Neural cell (in vitro differentiated cells): ENCODE data around the gene PTH1R. TPM values are rescaled to one million over a fixed set of nuclear protein-coding genes. Genes with fewer than 3 reads are reported as not detected.
A peak's percentile ranks its signal among the peaks of the same experiment; 100 is the strongest.

ENCODE experiments used
- H2AFZ ChIP-seq: fragments of 200-600, 300-800 bp; sonication (generic), shearing (Covaris generic); 2 replicates; pipeline ENCODE4 v1.6.0; 2014; ENCODE audit warnings: low read depth, mild to moderate bottlenecking, antibody characterized with exemption, low read length, moderate library complexity
- H3F3A ChIP-seq: fragments of 200-600 bp; shearing (Covaris generic); 2 replicates; pipeline ENCODE4 v1.6.1; 2016; ENCODE audit warnings: mild to moderate bottlenecking, moderate library complexity, mixed read lengths, antibody characterized with exemption, low read length; ENCODE audit not compliant: insufficient read depth, poor library complexity, severe bottlenecking
- H3K27ac ChIP-seq: fragments of 200-600, 300-800 bp; sonication (generic), shearing (Covaris generic); 2 replicates; pipeline ENCODE4 v1.5.1; 2014; ENCODE audit warnings: mild to moderate bottlenecking, low read length, moderate library complexity
- H3K27me3 ChIP-seq: fragments of 300-800, 200-600 bp; sonication (generic), shearing (Covaris generic); 2 replicates; pipeline ENCODE4 v1.6.0; 2014; ENCODE audit warnings: mild to moderate bottlenecking, low read depth, low read length, moderate library complexity; ENCODE audit not compliant: insufficient read depth
- H3K36me3 ChIP-seq: fragments of 300-800, 200-600 bp; sonication (generic), shearing (Covaris generic); 2 replicates; pipeline ENCODE4 v1.5.1; 2014; ENCODE audit warnings: mild to moderate bottlenecking, antibody characterized with exemption, low read length, moderate library complexity; ENCODE audit not compliant: insufficient read depth
- H3K4me2 ChIP-seq: fragments of 300-800, 200-600 bp; sonication (generic), shearing (Covaris generic); 2 replicates; pipeline ENCODE4 v1.6.0; 2014; ENCODE audit warnings: mild to moderate bottlenecking, low read length
- H3K4me3 ChIP-seq: fragments of 300-800, 200-600 bp; sonication (generic), shearing (Covaris generic); 2 replicates; pipeline ENCODE4 v1.5.1; 2014; ENCODE audit warnings: mild to moderate bottlenecking, low read length, moderate library complexity
- H3K79me2 ChIP-seq: fragments of 200-600 bp; shearing (Covaris generic); replicated peaks from 2 replicates; pipeline ENCODE4 v1.6.0; 2014; ENCODE audit warnings: mild to moderate bottlenecking, low read length, moderate library complexity; ENCODE audit not compliant: insufficient read depth
- H3K9ac ChIP-seq: fragments of 300-800, 200-600 bp; sonication (generic), shearing (Covaris generic); 2 replicates; pipeline ENCODE4 v1.6.1; 2016; ENCODE audit warnings: mild to moderate bottlenecking, low read length, mixed read lengths
- H3K9me2 ChIP-seq: fragments of 200-600 bp; shearing (Covaris generic); 2 replicates; pipeline ENCODE4 v1.6.1; 2016; ENCODE audit warnings: mild to moderate bottlenecking, low read length, mixed read lengths; ENCODE audit not compliant: insufficient read depth
- H3K9me3 ChIP-seq: fragments of 200-600, 300-800 bp; sonication (generic), shearing (Covaris generic); 2 replicates; pipeline ENCODE4 v1.6.1; 2016; ENCODE audit warnings: mild to moderate bottlenecking, mixed run types, low read length, moderate library complexity, mixed read lengths
- H4K20me1 ChIP-seq: fragments of 200-600 bp; shearing (Covaris generic); 2 replicates; pipeline ENCODE4 v1.6.1; 2016; ENCODE audit warnings: mild to moderate bottlenecking, mixed run types; ENCODE audit not compliant: insufficient read depth
- EP300 ChIP-seq: fragments of 450-650 bp; conservative IDR thresholded peaks from 2 replicates; pipeline ENCODE4 v1.6.1; 2014; ENCODE audit warnings: antibody characterized with exemption, mild to moderate bottlenecking, moderate library complexity; ENCODE audit not compliant: poor library complexity, severe bottlenecking
- EZH2 ChIP-seq: fragments of 200-600, 300-800 bp; shearing (Covaris generic), sonication (generic); IDR thresholded peaks from 2 replicates; pipeline ENCODE4 v1.6.1; 2014; ENCODE audit warnings: antibody characterized with exemption, low read length, borderline replicate concordance, mild to moderate bottlenecking; ENCODE audit not compliant: insufficient read depth, poor library complexity, severe bottlenecking
- MXI1 ChIP-seq: fragments of 450-650 bp; conservative IDR thresholded peaks from 2 replicates; pipeline ENCODE4 v1.6.1; 2014; ENCODE audit warnings: antibody characterized with exemption, mild to moderate bottlenecking; ENCODE audit not compliant: poor library complexity, severe bottlenecking
- POLR2AphosphoS5 ChIP-seq: IDR thresholded peaks from 2 replicates; pipeline ENCODE4 v1.6.1; 2012
- RAD21 ChIP-seq: fragments of 450-650 bp; conservative IDR thresholded peaks from 2 replicates; pipeline ENCODE4 v1.6.1; 2014; ENCODE audit warnings: antibody characterized with exemption, mild to moderate bottlenecking, moderate library complexity
- SMC3 ChIP-seq: fragments of 450-650 bp; conservative IDR thresholded peaks from 2 replicates; pipeline ENCODE4 v1.6.1; 2014; ENCODE audit warnings: antibody characterized with exemption, mild to moderate bottlenecking, moderate library complexity; ENCODE audit not compliant: poor library complexity
- TAF1 ChIP-seq: IDR thresholded peaks from 2 replicates; pipeline ENCODE4 v1.6.1; 2012; ENCODE audit warnings: low read depth
- polyA plus RNA-seq: library from polyadenylated mRNA; depleted of rRNA; stranded (reverse); fragments of >200 nt; gene quantifications from 2 replicates; pipeline ENCODE4 v1.2.3, GENCODE V29; 2014
- TF ChIP-seq, protein P1 (sequence below): IDR thresholded peaks from 2 replicates; pipeline ENCODE4 v1.6.1; 2012; ENCODE audit warnings: borderline replicate concordance
- TF ChIP-seq, protein P2 (sequence below): fragments of 450-650 bp; IDR thresholded peaks from 2 replicates; pipeline ENCODE4 v1.5.1; 2014; ENCODE audit warnings: antibody characterized with exemption, mild to moderate bottlenecking, moderate library complexity; ENCODE audit not compliant: poor library complexity, severe bottlenecking

The PTH1R gene
- polyA plus RNA-seq, 1 donor from 2014 or later, result not detected

DNA sequence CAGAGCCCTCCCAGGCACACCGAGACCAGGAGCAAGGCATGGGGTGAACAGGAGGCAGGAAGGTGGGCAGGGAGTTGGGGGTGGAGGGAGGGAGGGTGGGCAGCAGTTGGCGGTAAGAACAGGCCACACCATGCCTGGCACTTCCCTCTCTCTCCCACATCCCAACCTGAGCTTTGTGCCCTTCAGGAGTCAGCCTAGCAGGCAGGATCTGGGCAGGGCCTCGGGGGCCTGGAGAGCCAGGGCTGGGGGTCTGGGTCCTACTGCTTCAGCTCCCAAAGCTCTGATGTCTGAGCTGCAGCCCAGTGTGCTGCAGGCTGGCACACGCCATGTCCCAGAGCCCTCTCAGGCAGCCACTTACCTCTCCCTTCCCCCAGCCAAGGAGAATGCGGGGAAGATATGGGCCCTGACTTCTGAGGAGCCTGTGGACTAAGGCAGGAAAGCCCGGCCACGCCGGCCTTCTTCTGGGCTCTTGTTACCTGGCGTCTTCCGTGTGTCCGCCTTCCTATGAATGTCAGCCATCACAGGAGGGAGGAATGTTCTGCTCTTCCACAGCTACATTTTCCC lies 11.4 kb upstream of the PTH1R start:
- no peaks in the 10 kb centered on the region for H3K79me2 ChIP-seq
- no peak overlapping the region for H3K4me3 ChIP-seq
- TF ChIP-seq EP300 (no peak), POLR2AphosphoS5 (no peak), SMC3 (no peak), RAD21 (no peak), TAF1 (no peak), EZH2 (no peak), MXI1 (no peak)
- TF ChIP-seq, protein P1, sequence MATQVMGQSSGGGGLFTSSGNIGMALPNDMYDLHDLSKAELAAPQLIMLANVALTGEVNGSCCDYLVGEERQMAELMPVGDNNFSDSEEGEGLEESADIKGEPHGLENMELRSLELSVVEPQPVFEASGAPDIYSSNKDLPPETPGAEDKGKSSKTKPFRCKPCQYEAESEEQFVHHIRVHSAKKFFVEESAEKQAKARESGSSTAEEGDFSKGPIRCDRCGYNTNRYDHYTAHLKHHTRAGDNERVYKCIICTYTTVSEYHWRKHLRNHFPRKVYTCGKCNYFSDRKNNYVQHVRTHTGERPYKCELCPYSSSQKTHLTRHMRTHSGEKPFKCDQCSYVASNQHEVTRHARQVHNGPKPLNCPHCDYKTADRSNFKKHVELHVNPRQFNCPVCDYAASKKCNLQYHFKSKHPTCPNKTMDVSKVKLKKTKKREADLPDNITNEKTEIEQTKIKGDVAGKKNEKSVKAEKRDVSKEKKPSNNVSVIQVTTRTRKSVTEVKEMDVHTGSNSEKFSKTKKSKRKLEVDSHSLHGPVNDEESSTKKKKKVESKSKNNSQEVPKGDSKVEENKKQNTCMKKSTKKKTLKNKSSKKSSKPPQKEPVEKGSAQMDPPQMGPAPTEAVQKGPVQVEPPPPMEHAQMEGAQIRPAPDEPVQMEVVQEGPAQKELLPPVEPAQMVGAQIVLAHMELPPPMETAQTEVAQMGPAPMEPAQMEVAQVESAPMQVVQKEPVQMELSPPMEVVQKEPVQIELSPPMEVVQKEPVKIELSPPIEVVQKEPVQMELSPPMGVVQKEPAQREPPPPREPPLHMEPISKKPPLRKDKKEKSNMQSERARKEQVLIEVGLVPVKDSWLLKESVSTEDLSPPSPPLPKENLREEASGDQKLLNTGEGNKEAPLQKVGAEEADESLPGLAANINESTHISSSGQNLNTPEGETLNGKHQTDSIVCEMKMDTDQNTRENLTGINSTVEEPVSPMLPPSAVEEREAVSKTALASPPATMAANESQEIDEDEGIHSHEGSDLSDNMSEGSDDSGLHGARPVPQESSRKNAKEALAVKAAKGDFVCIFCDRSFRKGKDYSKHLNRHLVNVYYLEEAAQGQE, result no peak
- TF ChIP-seq, protein P2, sequence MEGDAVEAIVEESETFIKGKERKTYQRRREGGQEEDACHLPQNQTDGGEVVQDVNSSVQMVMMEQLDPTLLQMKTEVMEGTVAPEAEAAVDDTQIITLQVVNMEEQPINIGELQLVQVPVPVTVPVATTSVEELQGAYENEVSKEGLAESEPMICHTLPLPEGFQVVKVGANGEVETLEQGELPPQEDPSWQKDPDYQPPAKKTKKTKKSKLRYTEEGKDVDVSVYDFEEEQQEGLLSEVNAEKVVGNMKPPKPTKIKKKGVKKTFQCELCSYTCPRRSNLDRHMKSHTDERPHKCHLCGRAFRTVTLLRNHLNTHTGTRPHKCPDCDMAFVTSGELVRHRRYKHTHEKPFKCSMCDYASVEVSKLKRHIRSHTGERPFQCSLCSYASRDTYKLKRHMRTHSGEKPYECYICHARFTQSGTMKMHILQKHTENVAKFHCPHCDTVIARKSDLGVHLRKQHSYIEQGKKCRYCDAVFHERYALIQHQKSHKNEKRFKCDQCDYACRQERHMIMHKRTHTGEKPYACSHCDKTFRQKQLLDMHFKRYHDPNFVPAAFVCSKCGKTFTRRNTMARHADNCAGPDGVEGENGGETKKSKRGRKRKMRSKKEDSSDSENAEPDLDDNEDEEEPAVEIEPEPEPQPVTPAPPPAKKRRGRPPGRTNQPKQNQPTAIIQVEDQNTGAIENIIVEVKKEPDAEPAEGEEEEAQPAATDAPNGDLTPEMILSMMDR, result no peak
- no peak overlapping the region for H2AFZ ChIP-seq
- H3K27ac ChIP-seq, result no peak overlapping the region
- no peaks in the 10 kb centered on the region for H3K27me3 ChIP-seq
- no peaks in the 10 kb centered on the region for H3F3A ChIP-seq
- H4K20me1 ChIP-seq, result no peaks in the 10 kb centered on the region
- no peaks in the 10 kb centered on the region for H3K9me3 ChIP-seq
- no peaks in the 10 kb centered on the region for H3K36me3 ChIP-seq
- no peaks in the 10 kb centered on the region for H3K9me2 ChIP-seq
- H3K9ac ChIP-seq, result no peak overlapping the region
- H3K4me2 ChIP-seq, result no peak overlapping the region

DNA sequence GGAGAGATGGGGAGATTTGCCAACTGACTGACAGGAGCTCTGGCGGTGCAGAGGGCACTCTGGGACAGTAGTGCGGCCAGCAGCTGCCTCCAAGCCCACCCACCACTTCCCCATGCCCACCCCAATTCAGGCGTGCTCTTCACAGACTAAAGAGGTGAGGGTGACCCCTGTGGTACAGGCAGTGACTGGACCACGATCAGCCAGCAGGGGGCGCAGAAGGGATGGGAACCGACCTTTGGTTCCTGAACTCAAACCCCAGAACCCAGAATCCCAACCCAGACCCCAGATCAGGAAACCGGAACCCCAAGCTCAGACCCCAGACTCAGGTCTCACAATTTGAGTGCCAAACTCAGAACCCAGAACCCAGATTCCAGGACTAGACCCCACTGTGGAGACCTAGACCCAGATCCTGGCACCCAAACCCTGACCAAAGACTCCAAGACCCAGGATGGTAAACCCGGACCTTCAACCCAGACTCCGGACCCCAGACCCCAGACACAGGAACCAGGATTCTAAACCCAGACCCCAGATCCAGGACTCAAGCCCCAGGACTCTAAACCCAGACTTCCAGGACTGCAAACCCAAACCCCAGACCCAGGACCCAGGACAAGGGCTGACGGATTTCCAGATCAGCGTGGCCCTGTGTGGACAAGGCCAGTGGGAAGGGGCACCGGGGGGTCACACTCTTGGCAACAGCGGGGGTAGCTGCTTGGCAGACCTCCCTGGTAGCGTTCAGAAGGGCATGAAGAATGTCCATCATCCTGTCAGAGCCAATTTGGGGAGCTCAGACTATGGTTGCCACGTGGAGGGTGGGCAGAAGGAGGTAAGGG lies 10.6 kb upstream of the PTH1R start:
- H3K4me3 ChIP-seq, result no peak overlapping the region
- H3K36me3 ChIP-seq, result no peaks in the 10 kb centered on the region
- no peaks in the 10 kb centered on the region for H3K79me2 ChIP-seq
- no peaks in the 10 kb centered on the region for H3K9me3 ChIP-seq
- no peak overlapping the region for H3K4me2 ChIP-seq
- H3K9me2 ChIP-seq, result no peaks in the 10 kb centered on the region
- no peaks in the 10 kb centered on the region for H4K20me1 ChIP-seq
- no peaks in the 10 kb centered on the region for H3F3A ChIP-seq
- no peak overlapping the region for H3K27ac ChIP-seq
- TF ChIP-seq RAD21 (peak; percentile 35), EP300 (no peak), SMC3 (peak; percentile 61)
- TF ChIP-seq, protein P2, result peak; percentile 61
- H2AFZ ChIP-seq, result no peak overlapping the region
- no peak overlapping the region for H3K9ac ChIP-seq
- H3K27me3 ChIP-seq, result no peaks in the 10 kb centered on the region
